Pancreas (tissue), 10 donors: Measurements from ENCODE around the gene FANCC. TPM values are rescaled to one million over a fixed set of nuclear protein-coding genes. Genes with fewer than 3 reads are reported as not detected.

Experiments used
- ATAC-seq, 4 donors: fragments of 200-7000 bp; cut with Tn5 transposase; one replicate each; pipeline versions ENCODE4 v1.8.0 to v1.9.1; 2020; ENCODE audit warnings: mild to moderate bottlenecking in 4 of 4, moderate library complexity in 4 of 4
- DNase-seq, 6 donors: peaks; one replicate each; pipeline ENCODE4 v3.0.0-alpha.2; 2020
- FAIRE-seq: peaks from 2 replicates; lab custom pipeline; 2012; peaks lifted over from hg19 to GRCh38; lab: Jason Lieb, UNC
- H3K27ac ChIP-seq, 4 donors: fragments of 200-600 bp; sonication (generic); 1 replicate in 3 of 4; 2 replicates in 1 of 4; pipeline versions ENCODE4 v1.5.0 to v1.8.0; 2020
- H3K27me3 ChIP-seq, 4 donors: fragments of 200-600 bp; one replicate each; pipeline ENCODE4 v1.8.0; 2021
- H3K36me3 ChIP-seq, 3 donors: fragments of 200-600 bp; sonication (generic) in 1 of 3; one replicate each; pipeline versions ENCODE4 v1.5.0 to v1.8.0; 2020 to 2021
- H3K4me1 ChIP-seq, 3 donors: fragments of 200-600 bp; one replicate each; pipeline ENCODE4 v1.8.0; 2021
- H3K4me3 ChIP-seq, 4 donors: fragments of 200-600 bp; sonication (generic) in 2 of 4; one replicate each; pipeline versions ENCODE4 v1.5.0 to v1.8.0; 2020 to 2021
- H3K9me3 ChIP-seq, 4 donors: fragments of 200-600 bp; one replicate each; pipeline ENCODE4 v1.8.0; 2021
- CTCF ChIP-seq, 4 donors: fragments of 200-600 bp; sonication (generic) in 3 of 4; IDR thresholded peaks; one replicate each; pipeline versions ENCODE4 v1.5.0 to v1.8.0; 2021; ENCODE audit warnings: antibody characterized with exemption in 4 of 4
- WGBS, 2 donors: extraction: QIAGEN DNeasy Blood & Tissue Kit; methylation state at CpG; one replicate each; pipeline ENCODE4 v1.1.7; 2013; 5-methylcytosine and 5-hydroxymethylcytosine counted together
- intact Hi-C, 3 donors: fragments of 100-400 bp; cut with DNase I; formaldehyde crosslinking; loops; one replicate each; pipeline versions ENCODE4 v1.11.1 to v1.14.2; 2022
- microRNA-seq, 2 donors: library from miRNA; unstranded; fragments of <30 nt; microRNA quantifications; one replicate each; pipeline versions ENCODE4 to v1.1.0, GENCODE V29; 2019 to 2020
- polyA plus RNA-seq, 2 donors: library from polyadenylated mRNA; stranded (reverse); fragments of 200-250 nt; gene quantifications; one replicate each; pipeline ENCODE4 v1.2.3, GENCODE V29; 2013
- total RNA-seq, 6 donors: library from RNA; stranded (reverse); fragmentation: NEBNext Ultra II Directional in 4 of 6; extraction: Animal tissue kit (Norgen Biotek cat#: 25700) in 4 of 6; gene quantifications; one replicate each; pipeline versions ENCODE4 v1.2.1 to v1.2.4, GENCODE V29; 2021 to 2023
- donor health status: healthy with polysubstance abuse.
- donor health status: DM: no; HTN: no; CAD: no; lungs with moderate emphysema.
- donor health status: DM: no; HTN: no; CAD: no.
- donor health status: control.
- donor health status: control.
- donor health status: Bipolar disorder and iron deficiency.
- donor health status: DM: yes; HTN: yes; CAD: no.
- donor health status: DM: no; HTN: no; CAD: no.
- donor health status: DM: no; HTN: no; CAD: no.
- donor health status: DM: yes; HTN: yes; CAD: no.

FANCC gene
- total and polyA plus RNA-seq, 8 donors, result 3.8 to 9.9 (median 4.6) TPM

GRCh38 chr9:95055334-95055850 is 262.1 kb downstream of the FANCC start:
- no peaks in the 10 kb centered on the region for H3K27me3 ChIP-seq
- intact Hi-C loops, result no loop called here
- FAIRE-seq, result no peak
- WGBS, 2 donors, result 6 to 12% methylated on average over 6 of the region's 6 CpGs
- H3K4me1 ChIP-seq, result peaks cover 61 to 81% (median 66%) of the 10 kb centered on the region in 3 donors
- H3K36me3 ChIP-seq, result peaks cover 0 to 7% (median 0%) of the 10 kb centered on the region in 3 donors
- ATAC-seq, result no peak
- no peaks in the 10 kb centered on the region for H3K9me3 ChIP-seq
- H3K4me3 ChIP-seq, result peak overlapping the region in 2 of 4 donors; percentile 16 to 19
- peak overlapping the region in 3 of 4 donors; percentile 18 to 75 (median 70) for H3K27ac ChIP-seq
- TF ChIP-seq CTCF (IDR thresholded peaks at IDR 0.05), result no peak
- DNase-seq, result no peak

DNA sequence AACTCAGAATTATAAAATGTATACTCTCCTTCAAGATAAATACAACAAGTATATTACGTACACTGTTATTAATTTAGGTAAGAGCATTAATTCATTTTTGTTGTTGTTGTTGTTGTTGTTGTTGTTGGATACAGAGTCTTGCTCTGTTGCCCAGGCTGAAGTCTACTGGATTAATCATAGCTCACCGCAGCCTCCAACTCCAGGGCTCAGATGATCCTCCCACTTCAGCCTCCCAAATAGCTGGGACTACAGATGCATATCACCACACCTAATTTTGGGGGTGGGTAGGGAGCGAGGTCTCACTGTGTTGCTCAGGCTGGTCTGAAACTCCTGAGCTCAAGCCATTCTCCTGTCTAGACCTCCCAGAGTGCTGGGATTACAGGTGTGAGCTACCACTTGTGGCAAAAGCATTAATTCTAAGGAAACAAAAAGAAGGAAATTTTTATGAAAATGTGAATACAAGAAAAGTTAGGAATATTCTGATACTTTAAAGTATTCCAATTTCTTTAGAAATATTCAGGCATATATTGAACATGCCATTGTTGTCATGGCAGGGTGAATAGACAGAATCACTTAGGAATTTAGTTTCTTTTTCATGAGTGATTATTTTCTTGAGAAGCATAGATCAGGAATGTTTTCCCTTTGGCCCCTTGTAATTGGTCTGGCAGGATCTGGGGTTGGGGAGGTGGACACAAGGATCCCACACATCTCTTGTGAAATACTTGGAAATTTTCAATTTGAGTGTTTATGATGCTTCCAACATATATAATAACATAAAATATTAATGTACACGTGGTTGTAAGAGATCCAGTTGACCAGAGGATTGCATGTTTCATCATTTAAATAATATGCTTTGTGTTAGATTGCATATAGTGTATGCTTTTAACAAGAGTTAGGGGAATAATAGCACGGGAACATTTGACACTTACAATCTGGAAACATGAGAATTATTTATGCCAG is 263.6 kb downstream of the FANCC start:
- ATAC-seq (no peak), DNase-seq (no peak), FAIRE-seq (no peak)
- Histone ChIP-seq H3K36me3 (peaks cover 0 to 7% (median 0%) of the 10 kb centered on the region in 3 donors), H3K9me3 (no peaks in the 10 kb centered on the region), H3K4me3 (peak overlapping the region in 2 of 4 donors; percentile 1 to 60), H3K27me3 (no peaks in the 10 kb centered on the region), H3K4me1 (peaks cover 50 to 66% (median 56%) of the 10 kb centered on the region in 3 donors), H3K27ac (peak overlapping the region in 2 of 4 donors; percentile 70 to 75)
- TF ChIP-seq CTCF (IDR thresholded peaks at IDR 0.05), result no peak
- WGBS, 2 donors, result 55 to 64% methylated on average over 5 of the region's 5 CpGs
- intact Hi-C loops, result no loop called here

DNA sequence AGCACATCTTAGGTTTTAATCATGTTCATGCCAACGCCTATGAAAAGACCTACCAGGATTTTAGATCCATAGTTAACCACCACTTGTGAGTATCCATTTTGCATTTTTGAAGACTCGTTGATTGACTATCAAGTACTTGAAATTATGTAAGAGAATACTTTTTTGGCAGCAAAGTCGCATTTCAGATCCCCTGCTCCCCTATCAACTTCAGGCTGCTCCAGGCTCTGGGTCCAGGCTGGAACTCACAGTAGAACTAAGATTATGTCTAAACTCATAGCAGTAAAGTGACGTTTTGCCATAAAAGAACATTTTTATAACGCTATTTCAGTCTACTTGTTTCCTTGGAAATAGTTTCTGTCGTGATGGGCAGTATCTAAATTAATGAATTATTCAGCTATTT is 267.7 kb downstream of the FANCC start:
- ATAC-seq, result peak in 3 of 4 donors; percentile 11 to 20 (median 16)
- TF ChIP-seq CTCF (IDR thresholded peaks at IDR 0.05), result no peak
- Histone ChIP-seq H3K4me3 (peak overlapping the region in 3 of 4 donors; percentile 39 to 60 (median 55)), H3K27ac (peak overlapping the region; percentile 30 to 89 (median 80)), H3K36me3 (peaks cover 0 to 7% (median 0%) of the 10 kb centered on the region in 3 donors), H3K4me1 (peaks cover 17 to 38% (median 31%) of the 10 kb centered on the region in 3 donors), H3K27me3 (no peaks in the 10 kb centered on the region), H3K9me3 (no peaks in the 10 kb centered on the region)
- intact Hi-C loops, result no loop called here
- DNase-seq, result no peak
- FAIRE-seq, result no peak
- WGBS, 2 donors, result 14% methylated on average over 6 of the region's 6 CpGs

Small RNA genes lying within 50 kb of the gene (microRNA-seq; reads per million reads assigned to microRNA genes)
- gene MIR23B (48,330 to 50,937 reads per million in 2 donors), gene MIR24-1 (0 reads per million in 2 donors), gene MIR27B (9,659 to 22,883 reads per million in 2 donors), gene MIR3074 (0 reads per million in 2 donors), gene MIR6081 (0 reads per million in 2 donors)

Other genes with a start within 250 kb of the FANCC start
- gene PTCH1, start 199.3 kb upstream of the FANCC start, total RNA-seq, result 10 to 100 TPM; 11.6 to 22.6 (median 16.5) TPM
- 1 to 10 TPM; 5.4 to 7.2 TPM for gene PTCH1, start 199.3 kb upstream of the FANCC start, polyA plus RNA-seq